ENCODE measurements around the gene GLI2. TPM values are rescaled to one million over a fixed set of nuclear protein-coding genes. Genes with fewer than 3 reads are reported as not detected.

GLI2 gene
- total and polyA plus RNA-seq, 9 of the 15 experiments (the other 6 are each of a cell fraction or from before 2014, with no cell fraction given), result 0.24 TPM; not detected in 8

DNA sequence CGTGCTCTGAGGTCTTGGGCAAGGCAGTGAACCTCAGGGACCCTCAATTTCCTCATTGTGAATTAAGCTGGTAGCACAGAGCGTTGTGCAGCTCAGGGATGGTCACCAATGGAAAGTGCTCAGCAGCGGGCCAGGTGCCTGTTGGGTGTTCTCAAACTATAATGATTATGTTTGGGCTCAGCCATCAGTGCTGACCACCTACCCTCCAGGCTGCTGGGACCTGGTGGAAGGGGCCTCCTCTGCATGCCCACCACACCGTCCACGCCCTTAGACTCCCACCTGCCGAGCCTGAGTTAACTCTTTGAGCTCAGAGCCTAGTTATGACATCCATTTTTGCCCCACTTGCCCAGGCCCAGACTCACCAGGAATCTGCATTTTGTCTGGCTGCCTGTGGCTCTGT is 35.0 kb downstream of the GLI2 start:
- POLR2A ChIA-PET, result interaction anchor here (1.2 to 1.3 kb wide), 2 partner anchors 11 to 86 kb away, joined by 3 read pairs; no protein-coding TSS in a partner anchor
- no peak overlapping the region for H3K27ac ChIP-seq (ENCODE audit: extremely low read depth, low read depth, low read length)
- FAIRE-seq, result no peak
- no peak for TF ChIP-seq SAFB2 (IDR thresholded peaks at IDR 0.05; ENCODE audit: borderline replicate concordance, low read depth, low read length, severe bottlenecking)
- TF ChIP-seq TRIM28 (IDR thresholded peaks at IDR 0.05), result no peak
- no peak for TF ChIP-seq BCOR (IDR thresholded peaks at IDR 0.05)
- TF ChIP-seq KDM1A (IDR thresholded peaks at IDR 0.05), result no peak
- TF ChIP-seq RBFOX2 (IDR thresholded peaks at IDR 0.05; ENCODE audit: low read depth, low read length), result no peak
- no peak for TF ChIP-seq MXI1 (IDR thresholded peaks at IDR 0.05; ENCODE audit: low read depth, low read length)
- TF ChIP-seq ZNF324 (CRISPR knock-in tag; IDR thresholded peaks at IDR 0.05), result no peak
- TF ChIP-seq, protein P1, sequence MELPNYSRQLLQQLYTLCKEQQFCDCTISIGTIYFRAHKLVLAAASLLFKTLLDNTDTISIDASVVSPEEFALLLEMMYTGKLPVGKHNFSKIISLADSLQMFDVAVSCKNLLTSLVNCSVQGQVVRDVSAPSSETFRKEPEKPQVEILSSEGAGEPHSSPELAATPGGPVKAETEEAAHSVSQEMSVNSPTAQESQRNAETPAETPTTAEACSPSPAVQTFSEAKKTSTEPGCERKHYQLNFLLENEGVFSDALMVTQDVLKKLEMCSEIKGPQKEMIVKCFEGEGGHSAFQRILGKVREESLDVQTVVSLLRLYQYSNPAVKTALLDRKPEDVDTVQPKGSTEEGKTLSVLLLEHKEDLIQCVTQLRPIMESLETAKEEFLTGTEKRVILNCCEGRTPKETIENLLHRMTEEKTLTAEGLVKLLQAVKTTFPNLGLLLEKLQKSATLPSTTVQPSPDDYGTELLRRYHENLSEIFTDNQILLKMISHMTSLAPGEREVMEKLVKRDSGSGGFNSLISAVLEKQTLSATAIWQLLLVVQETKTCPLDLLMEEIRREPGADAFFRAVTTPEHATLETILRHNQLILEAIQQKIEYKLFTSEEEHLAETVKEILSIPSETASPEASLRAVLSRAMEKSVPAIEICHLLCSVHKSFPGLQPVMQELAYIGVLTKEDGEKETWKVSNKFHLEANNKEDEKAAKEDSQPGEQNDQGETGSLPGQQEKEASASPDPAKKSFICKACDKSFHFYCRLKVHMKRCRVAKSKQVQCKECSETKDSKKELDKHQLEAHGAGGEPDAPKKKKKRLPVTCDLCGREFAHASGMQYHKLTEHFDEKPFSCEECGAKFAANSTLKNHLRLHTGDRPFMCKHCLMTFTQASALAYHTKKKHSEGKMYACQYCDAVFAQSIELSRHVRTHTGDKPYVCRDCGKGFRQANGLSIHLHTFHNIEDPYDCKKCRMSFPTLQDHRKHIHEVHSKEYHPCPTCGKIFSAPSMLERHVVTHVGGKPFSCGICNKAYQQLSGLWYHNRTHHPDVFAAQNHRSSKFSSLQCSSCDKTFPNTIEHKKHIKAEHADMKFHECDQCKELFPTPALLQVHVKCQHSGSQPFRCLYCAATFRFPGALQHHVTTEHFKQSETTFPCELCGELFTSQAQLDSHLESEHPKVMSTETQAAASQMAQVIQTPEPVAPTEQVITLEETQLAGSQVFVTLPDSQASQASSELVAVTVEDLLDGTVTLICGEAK (IDR thresholded peaks at IDR 0.05), result no peak
- TF ChIP-seq, protein P1 (CRISPR knock-in tag; IDR thresholded peaks at IDR 0.05), result no peak
- TF ChIP-seq, protein P2, sequence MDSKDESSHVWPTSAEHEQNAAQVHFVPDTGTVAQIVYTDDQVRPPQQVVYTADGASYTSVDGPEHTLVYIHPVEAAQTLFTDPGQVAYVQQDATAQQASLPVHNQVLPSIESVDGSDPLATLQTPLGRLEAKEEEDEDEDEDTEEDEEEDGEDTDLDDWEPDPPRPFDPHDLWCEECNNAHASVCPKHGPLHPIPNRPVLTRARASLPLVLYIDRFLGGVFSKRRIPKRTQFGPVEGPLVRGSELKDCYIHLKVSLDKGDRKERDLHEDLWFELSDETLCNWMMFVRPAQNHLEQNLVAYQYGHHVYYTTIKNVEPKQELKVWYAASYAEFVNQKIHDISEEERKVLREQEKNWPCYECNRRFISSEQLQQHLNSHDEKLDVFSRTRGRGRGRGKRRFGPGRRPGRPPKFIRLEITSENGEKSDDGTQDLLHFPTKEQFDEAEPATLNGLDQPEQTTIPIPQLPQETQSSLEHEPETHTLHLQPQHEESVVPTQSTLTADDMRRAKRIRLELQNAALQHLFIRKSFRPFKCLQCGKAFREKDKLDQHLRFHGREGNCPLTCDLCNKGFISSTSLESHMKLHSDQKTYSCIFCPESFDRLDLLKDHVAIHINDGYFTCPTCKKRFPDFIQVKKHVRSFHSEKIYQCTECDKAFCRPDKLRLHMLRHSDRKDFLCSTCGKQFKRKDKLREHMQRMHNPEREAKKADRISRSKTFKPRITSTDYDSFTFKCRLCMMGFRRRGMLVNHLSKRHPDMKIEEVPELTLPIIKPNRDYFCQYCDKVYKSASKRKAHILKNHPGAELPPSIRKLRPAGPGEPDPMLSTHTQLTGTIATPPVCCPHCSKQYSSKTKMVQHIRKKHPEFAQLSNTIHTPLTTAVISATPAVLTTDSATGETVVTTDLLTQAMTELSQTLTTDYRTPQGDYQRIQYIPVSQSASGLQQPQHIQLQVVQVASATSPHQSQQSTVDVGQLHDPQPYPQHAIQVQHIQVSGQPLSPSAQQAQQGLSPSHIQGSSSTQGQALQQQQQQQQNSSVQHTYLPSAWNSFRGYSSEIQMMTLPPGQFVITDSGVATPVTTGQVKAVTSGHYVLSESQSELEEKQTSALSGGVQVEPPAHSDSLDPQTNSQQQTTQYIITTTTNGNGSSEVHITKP (IDR thresholded peaks at IDR 0.05; ENCODE audit: partially characterized antibody), result no peak
- TF ChIP-seq ZNF586 (CRISPR knock-in tag; conservative IDR thresholded peaks at IDR 0.05), result no peak

More for the DNA sequence above, 35.0 kb downstream of the GLI2 start:
- no peaks in the 10 kb centered on the region for H3K9me3 ChIP-seq (replicated peaks; ENCODE audit: control insufficient read depth, insufficient read depth, low read depth, low read length)
- in situ Hi-C loops (cut with MboI), result no loop called here
- no peak overlapping the region for H3K9ac ChIP-seq (ENCODE audit: insufficient read depth in 1 of 2, low read depth in 2 of 2, low read length in 2 of 2)
- H3K4me2 ChIP-seq (ENCODE audit: insufficient read depth, low read length), result no peak overlapping the region
- ATAC-seq (no peak), DNase-seq (ENCODE audit: extremely low read depth in 1 of 4, low spot score in 3 of 4) (no peak)
- WGBS (ENCODE audit: insufficient coverage, low coverage, missing lambda C conversion rate), result 2% methylated on average over 6 of the region's 6 CpGs
- H3K36me3 ChIP-seq (ENCODE audit: control insufficient read depth, insufficient read depth, low read length), result no peaks in the 10 kb centered on the region
- CTCF ChIA-PET (ENCODE audit: low intra/inter-chr PET ratio), result no interaction called here
- no TSS peak for BruUV-seq (replicated peaks)
- H3K27me3 ChIP-seq (ENCODE audit: control insufficient read depth in 2 of 2, insufficient read depth in 2 of 2, low read length in 2 of 2), result peaks cover 19 to 91% of the 10 kb centered on the region in 2 experiments; a peak in 4 of 5 replicates
- H3K9me1 ChIP-seq (ENCODE audit: control insufficient read depth, insufficient read depth, low read length), result no peaks in the 10 kb centered on the region
- no peak overlapping the region for H3K4me3 ChIP-seq
- H3K4me1 ChIP-seq (replicated peaks in 1 of 2; ENCODE audit: control insufficient read depth in 2 of 2, insufficient read depth in 2 of 2, low read length in 2 of 2), result no peaks in the 10 kb centered on the region
- no peaks in the 10 kb centered on the region for H3K79me2 ChIP-seq (ENCODE audit: control insufficient read depth, insufficient read depth, low read length)
- peaks cover 11% of the 10 kb centered on the region; the same call in 1 of the 2 replicates for H4K20me1 ChIP-seq (replicated peaks; ENCODE audit: control insufficient read depth, insufficient read depth, low read length)
- intact Hi-C loops (cut with micrococcal nuclease), result no loop called here
- no peak overlapping the region for H2AFZ ChIP-seq (ENCODE audit: low read depth, low read length)

All from K562 (cell line).